Thyroid gland (tissue), 4 donors: ENCODE results near the gene ZBTB49.

ENCODE experiments used
- CTCF ChIP-seq, 6 experiments: fragments of 200-600 bp in 3 of 6; fragments of 450-650 bp in 3 of 6; sonication (generic) in 3 of 6; IDR thresholded peaks; one replicate each; pipeline ENCODE4 v1.5.1; 2016 to 2019; ENCODE audit warnings: antibody characterized with exemption in 6 of 6, mild to moderate bottlenecking in 2 of 6, inconsistent platforms in 1 of 6, moderate library complexity in 1 of 6
- POLR2A ChIP-seq, 2 donors: fragments of 450-650 bp; IDR thresholded peaks; one replicate each; pipeline ENCODE4 v1.6.1; 2017; ENCODE audit warnings: antibody characterized with exemption in 2 of 2, mild to moderate bottlenecking in 2 of 2, moderate library complexity in 1 of 2

GRCh38 chr4:4332529-4332928 is 42.5 kb downstream of the ZBTB49 start:
- TF ChIP-seq CTCF (IDR thresholded peaks at IDR 0.05) (no peak), POLR2A (IDR thresholded peaks at IDR 0.05) (no peak)
